ENCODE results near the gene RCOR1.

RCOR1 gene

DNA sequence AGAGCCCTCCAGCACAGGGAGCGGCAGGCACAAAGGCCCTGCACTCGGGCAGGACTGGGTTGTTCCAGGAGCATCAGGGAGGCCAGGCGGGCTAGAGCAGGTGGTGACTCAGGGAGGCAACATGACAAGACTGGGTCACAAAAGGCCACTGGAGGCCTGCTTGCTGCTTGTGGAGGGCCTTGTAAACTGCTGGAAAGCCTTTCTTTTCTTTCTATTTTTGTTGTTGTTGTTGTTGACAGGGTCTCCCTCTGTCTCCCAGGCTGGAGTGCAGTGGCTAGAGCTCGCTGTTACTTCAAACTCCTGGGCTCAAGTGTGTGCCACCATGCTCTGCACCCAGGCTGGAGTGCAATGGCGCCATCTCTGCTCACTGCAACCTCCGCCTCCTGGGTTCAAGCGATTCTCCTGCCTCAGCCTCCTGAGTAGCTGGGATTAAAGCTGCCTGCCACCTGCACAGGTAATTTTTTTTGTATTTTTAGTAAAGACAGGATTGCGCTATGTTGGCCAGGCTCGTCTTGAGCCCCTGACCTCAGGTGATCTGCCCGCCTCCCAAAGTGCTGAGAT is 11.8 kb upstream of the RCOR1 start:
- Histone ChIP-seq H3K27ac (ENCODE audit: low read depth, low read length) (no peak overlapping the region), H2BK15ac (replicated peaks; ENCODE audit: low read depth) (no peak overlapping the region), H3K4me1 (ENCODE audit: control insufficient read depth, low read depth, low read length) (peaks cover 10% of the 10 kb centered on the region), H2BK120ac (ENCODE audit: low read depth, low read length) (no peak overlapping the region), H3K4ac (ENCODE audit: low read depth, low read length) (no peak overlapping the region), H4K5ac (ENCODE audit: low read length) (no peak overlapping the region), H3K36me3 (ENCODE audit: control insufficient read depth, insufficient read depth, low read length) (no peaks in the 10 kb centered on the region), H2AK5ac (ENCODE audit: low read length) (no peak overlapping the region), H3K4me3 (ENCODE audit: low read length) (no peak overlapping the region), H3K4me2 (ENCODE audit: low read length) (no peak overlapping the region), H3K23ac (ENCODE audit: low read length) (no peak overlapping the region), H3K27me3 (ENCODE audit: insufficient read depth, low read length, poor library complexity) (no peaks in the 10 kb centered on the region), H3K56ac (ENCODE audit: low read length) (peak overlapping the region; percentile 25), H3K9ac (ENCODE audit: low read length) (no peak overlapping the region), H3K18ac (ENCODE audit: low read length) (no peak overlapping the region), H2BK5ac (ENCODE audit: low read length) (no peak overlapping the region), H3K79me2 (ENCODE audit: control insufficient read depth, insufficient read depth, low read length) (no peaks in the 10 kb centered on the region), H4K8ac (ENCODE audit: low read depth, low read length) (no peak overlapping the region), H3K79me1 (ENCODE audit: low read length) (no peaks in the 10 kb centered on the region)
- no peak for DNase-seq
- no CpG with 5 or more reads among the region's 10 CpGs for WGBS (ENCODE audit: extremely low coverage, insufficient coverage, low lambda C conversion rate)

DNA sequence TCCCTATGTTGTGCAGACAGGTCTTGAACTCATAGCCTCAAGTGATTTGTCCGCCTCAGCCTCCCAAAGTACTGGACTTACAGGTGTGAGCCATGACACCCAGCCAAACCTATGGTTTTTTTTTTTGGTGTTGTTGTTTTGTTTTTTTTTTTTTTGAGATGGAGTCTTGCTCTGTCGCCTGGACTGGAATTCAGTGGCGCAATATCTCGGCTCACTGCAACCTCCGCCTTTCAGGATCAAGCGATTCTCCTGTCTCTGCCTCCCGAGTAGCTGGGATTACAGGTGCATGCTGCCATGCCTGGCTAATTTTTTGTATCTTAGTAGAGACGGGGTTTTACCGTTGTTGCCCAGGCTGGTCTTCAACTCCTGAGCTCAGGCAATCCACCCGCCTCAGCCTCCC is 11.3 kb upstream of the RCOR1 start:
- Histone ChIP-seq H2BK120ac (ENCODE audit: low read depth, low read length) (no peak overlapping the region), H3K56ac (ENCODE audit: low read length) (no peak overlapping the region), H3K23ac (ENCODE audit: low read length) (no peak overlapping the region), H3K36me3 (ENCODE audit: control insufficient read depth, insufficient read depth, low read length) (no peaks in the 10 kb centered on the region), H3K4ac (ENCODE audit: low read depth, low read length) (no peak overlapping the region), H2AK5ac (ENCODE audit: low read length) (no peak overlapping the region), H3K27me3 (ENCODE audit: insufficient read depth, low read length, poor library complexity) (no peaks in the 10 kb centered on the region), H4K8ac (ENCODE audit: low read depth, low read length) (no peak overlapping the region), H2BK5ac (ENCODE audit: low read length) (no peak overlapping the region), H3K27ac (ENCODE audit: low read depth, low read length) (no peak overlapping the region), H3K4me1 (ENCODE audit: control insufficient read depth, low read depth, low read length) (peaks cover 14% of the 10 kb centered on the region), H3K79me2 (ENCODE audit: control insufficient read depth, insufficient read depth, low read length) (no peaks in the 10 kb centered on the region), H3K4me3 (ENCODE audit: low read length) (no peak overlapping the region), H2BK15ac (replicated peaks; ENCODE audit: low read depth) (no peak overlapping the region), H3K79me1 (ENCODE audit: low read length) (no peaks in the 10 kb centered on the region), H4K5ac (ENCODE audit: low read length) (no peak overlapping the region), H3K4me2 (ENCODE audit: low read length) (no peak overlapping the region), H3K9ac (ENCODE audit: low read length) (no peak overlapping the region), H3K18ac (ENCODE audit: low read length) (no peak overlapping the region)
- no CpG with 5 or more reads among the region's 10 CpGs for WGBS (ENCODE audit: extremely low coverage, insufficient coverage, low lambda C conversion rate)
- DNase-seq: no peak

DNA sequence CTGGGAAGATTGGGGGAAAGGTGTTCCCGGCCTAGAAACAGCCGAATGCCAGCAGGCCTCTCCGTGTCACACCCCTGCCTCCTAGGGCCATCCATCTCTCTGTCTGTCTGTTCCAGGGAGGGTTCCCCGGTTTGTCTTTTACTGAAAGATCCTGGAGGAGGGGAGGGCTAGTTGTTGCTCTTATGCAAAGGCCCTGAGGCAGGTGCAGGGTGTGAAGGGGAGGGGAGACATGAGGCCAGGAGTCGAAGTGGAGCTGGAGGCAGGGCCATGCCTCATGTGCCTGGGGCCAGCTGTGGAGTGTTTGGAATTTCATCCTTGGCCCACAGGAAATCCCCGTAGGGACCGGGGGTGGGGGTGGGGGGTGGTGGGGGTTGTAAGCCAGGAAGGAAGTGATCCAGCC is 8.7 kb upstream of the RCOR1 start:
- peak; percentile 91 for DNase-seq
- Histone ChIP-seq H3K27ac (ENCODE audit: low read depth, low read length) (no peak overlapping the region), H3K56ac (ENCODE audit: low read length) (peak overlapping the region; percentile 75), H3K23ac (ENCODE audit: low read length) (peak overlapping the region; percentile 83), H3K4ac (ENCODE audit: low read depth, low read length) (no peak overlapping the region), H3K4me1 (ENCODE audit: control insufficient read depth, low read depth, low read length) (peaks cover 14% of the 10 kb centered on the region), H3K36me3 (ENCODE audit: control insufficient read depth, insufficient read depth, low read length) (no peaks in the 10 kb centered on the region), H2BK120ac (ENCODE audit: low read depth, low read length) (no peak overlapping the region), H3K9ac (ENCODE audit: low read length) (no peak overlapping the region), H3K18ac (ENCODE audit: low read length) (no peak overlapping the region), H2BK5ac (ENCODE audit: low read length) (no peak overlapping the region), H3K4me2 (ENCODE audit: low read length) (no peak overlapping the region), H3K4me3 (ENCODE audit: low read length) (no peak overlapping the region), H3K79me1 (ENCODE audit: low read length) (no peaks in the 10 kb centered on the region), H3K27me3 (ENCODE audit: insufficient read depth, low read length, poor library complexity) (no peaks in the 10 kb centered on the region), H2AK5ac (ENCODE audit: low read length) (no peak overlapping the region), H3K79me2 (ENCODE audit: control insufficient read depth, insufficient read depth, low read length) (no peaks in the 10 kb centered on the region), H4K5ac (ENCODE audit: low read length) (no peak overlapping the region), H2BK15ac (replicated peaks; ENCODE audit: low read depth) (no peak overlapping the region), H4K8ac (ENCODE audit: low read depth, low read length) (no peak overlapping the region)
- no CpG with 5 or more reads among the region's 7 CpGs for WGBS (ENCODE audit: extremely low coverage, insufficient coverage, low lambda C conversion rate)

DNA sequence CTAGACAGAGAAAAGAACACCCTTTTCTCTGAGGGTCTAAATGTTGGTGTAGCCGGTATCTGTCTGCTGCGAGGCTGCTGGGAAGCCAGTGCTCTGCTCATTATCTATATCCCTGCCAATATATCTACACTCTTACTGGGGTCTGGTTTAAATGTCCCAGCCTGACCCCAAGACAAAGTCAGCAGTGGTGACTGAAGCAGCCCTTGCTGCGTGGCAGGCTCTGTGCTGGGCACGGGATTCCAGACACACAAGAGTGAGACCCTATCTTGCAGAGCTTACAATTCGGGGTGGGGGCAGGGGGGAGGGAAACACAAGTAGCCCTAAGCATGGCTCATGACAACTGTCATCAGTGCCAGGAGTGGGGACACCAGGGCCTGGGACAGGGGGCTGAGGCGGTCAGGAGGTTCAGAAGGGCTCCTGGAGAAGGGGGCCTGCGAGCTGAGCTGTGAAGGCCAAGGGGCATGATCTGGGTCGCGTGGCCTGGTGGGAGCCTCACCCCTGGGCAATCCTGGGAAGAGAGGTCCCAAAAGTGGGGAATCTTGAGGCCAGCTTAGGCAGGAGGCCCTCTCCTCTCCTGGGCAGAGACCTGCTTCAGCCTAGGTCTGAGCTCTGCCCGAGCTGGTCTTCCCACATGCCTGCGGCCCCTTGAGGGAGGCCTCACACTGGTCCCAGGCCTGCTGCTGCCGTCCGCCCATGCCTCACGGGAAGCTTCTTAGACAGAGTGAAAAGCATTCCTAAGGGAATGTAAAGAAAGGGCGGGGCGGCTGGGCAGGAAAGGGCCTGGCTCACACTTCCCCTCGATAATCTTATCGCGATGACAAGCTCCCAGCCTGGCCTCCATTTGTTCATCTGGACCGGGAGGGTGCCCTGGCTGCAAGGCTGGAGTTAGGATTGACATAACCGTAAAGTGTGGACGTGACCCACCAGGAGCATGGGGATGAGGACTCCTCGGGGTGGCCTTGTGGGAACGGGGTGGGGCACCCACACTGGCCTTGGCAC is 7.3 kb upstream of the RCOR1 start:
- peak overlapping the region; percentile 89 for H3K23ac ChIP-seq (ENCODE audit: low read length)
- H3K9ac ChIP-seq (ENCODE audit: low read length): peak overlapping the region; percentile 67
- peaks cover 18% of the 10 kb centered on the region for H3K4me1 ChIP-seq (ENCODE audit: control insufficient read depth, low read depth, low read length)
- H4K5ac ChIP-seq (ENCODE audit: low read length): peak overlapping the region; percentile 81
- no peak overlapping the region for H2BK15ac ChIP-seq (replicated peaks; ENCODE audit: low read depth)
- peak overlapping the region; percentile 51 for H3K18ac ChIP-seq (ENCODE audit: low read length)
- no peaks in the 10 kb centered on the region for H3K79me2 ChIP-seq (ENCODE audit: control insufficient read depth, insufficient read depth, low read length)
- H3K4me2 ChIP-seq (ENCODE audit: low read length): no peak overlapping the region
- peak overlapping the region; percentile 75 for H2AK5ac ChIP-seq (ENCODE audit: low read length)
- H2BK120ac ChIP-seq (ENCODE audit: low read depth, low read length): peak overlapping the region; percentile 78
- peak overlapping the region; percentile 82 for H3K27ac ChIP-seq (ENCODE audit: low read depth, low read length)
- H3K56ac ChIP-seq (ENCODE audit: low read length): peak overlapping the region; percentile 87
- no peak overlapping the region for H3K4me3 ChIP-seq (ENCODE audit: low read length)
- DNase-seq: peak; percentile 97
- no peaks in the 10 kb centered on the region for H3K27me3 ChIP-seq (ENCODE audit: insufficient read depth, low read length, poor library complexity)
- H4K8ac ChIP-seq (ENCODE audit: low read depth, low read length): no peak overlapping the region
- H3K79me1 ChIP-seq (ENCODE audit: low read length): no peaks in the 10 kb centered on the region
- peak overlapping the region; percentile 87 for H3K4ac ChIP-seq (ENCODE audit: low read depth, low read length)
- H2BK5ac ChIP-seq (ENCODE audit: low read length): peak overlapping the region; percentile 90
- H3K36me3 ChIP-seq (ENCODE audit: control insufficient read depth, insufficient read depth, low read length): no peaks in the 10 kb centered on the region
- no CpG with 5 or more reads among the region's 24 CpGs for WGBS (ENCODE audit: extremely low coverage, insufficient coverage, low lambda C conversion rate)

DNA sequence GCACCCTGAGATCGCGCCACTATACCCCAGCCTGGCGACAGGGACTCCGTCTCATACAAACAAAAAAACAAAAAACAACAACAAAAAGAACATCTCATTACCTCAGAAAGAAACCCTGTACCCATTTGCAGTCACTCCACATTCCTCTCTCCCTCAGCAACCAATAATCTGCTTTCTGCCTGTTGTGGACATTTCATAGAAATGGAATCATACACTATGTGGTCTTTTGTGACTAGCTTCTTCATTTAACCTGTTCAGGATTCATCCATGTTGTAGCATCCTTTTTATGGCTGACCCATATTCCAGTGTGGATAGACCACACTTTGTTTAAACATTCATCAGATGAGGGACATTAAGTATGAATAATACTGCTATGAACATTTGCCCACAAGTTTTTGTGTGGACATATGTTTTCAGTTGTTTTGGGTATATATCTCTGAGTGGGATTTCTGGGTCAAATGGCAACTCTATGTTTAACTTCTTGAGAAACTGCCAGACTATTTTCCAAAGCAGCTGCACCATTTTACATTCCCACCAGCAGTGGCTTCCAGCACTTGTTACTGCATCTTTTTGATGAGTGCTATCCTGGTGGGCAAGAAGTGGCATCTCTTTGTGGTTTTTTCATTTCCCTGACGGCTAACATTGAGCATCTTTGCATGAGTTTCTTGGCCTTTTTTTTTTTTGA is 5.9 kb upstream of the RCOR1 start:
- no peaks in the 10 kb centered on the region for H3K79me2 ChIP-seq (ENCODE audit: control insufficient read depth, insufficient read depth, low read length)
- H4K5ac ChIP-seq (ENCODE audit: low read length): no peak overlapping the region
- no peak overlapping the region for H2BK15ac ChIP-seq (replicated peaks; ENCODE audit: low read depth)
- no peak overlapping the region for H2BK120ac ChIP-seq (ENCODE audit: low read depth, low read length)
- H3K18ac ChIP-seq (ENCODE audit: low read length): no peak overlapping the region
- no peaks in the 10 kb centered on the region for H3K27me3 ChIP-seq (ENCODE audit: insufficient read depth, low read length, poor library complexity)
- H3K56ac ChIP-seq (ENCODE audit: low read length): no peak overlapping the region
- H3K23ac ChIP-seq (ENCODE audit: low read length): no peak overlapping the region
- H3K4me2 ChIP-seq (ENCODE audit: low read length): no peak overlapping the region
- H2AK5ac ChIP-seq (ENCODE audit: low read length): no peak overlapping the region
- H3K27ac ChIP-seq (ENCODE audit: low read depth, low read length): no peak overlapping the region
- no peak for DNase-seq
- peaks cover 25% of the 10 kb centered on the region for H3K4me1 ChIP-seq (ENCODE audit: control insufficient read depth, low read depth, low read length)
- no CpG with 5 or more reads among the region's 5 CpGs for WGBS (ENCODE audit: extremely low coverage, insufficient coverage, low lambda C conversion rate)
- H2BK5ac ChIP-seq (ENCODE audit: low read length): no peak overlapping the region
- no peak overlapping the region for H4K8ac ChIP-seq (ENCODE audit: low read depth, low read length)
- peaks cover 2% of the 10 kb centered on the region for H3K79me1 ChIP-seq (ENCODE audit: low read length)
- H3K4me3 ChIP-seq (ENCODE audit: low read length): no peak overlapping the region
- no peak overlapping the region for H3K9ac ChIP-seq (ENCODE audit: low read length)
- no peaks in the 10 kb centered on the region for H3K36me3 ChIP-seq (ENCODE audit: control insufficient read depth, insufficient read depth, low read length)
- H3K4ac ChIP-seq (ENCODE audit: low read depth, low read length): no peak overlapping the region

Data from mesendoderm (in vitro differentiated cells).